Neural progenitor cell (in vitro differentiated cells): ENCODE results near the gene BAIAP3. TPM values are rescaled to one million over a fixed set of nuclear protein-coding genes. Genes with fewer than 3 reads are reported as not detected.

Source experiments
- DNase-seq: peaks from one replicate; pipeline ENCODE4 v3.0.0-alpha.2; 2016; ENCODE audit warnings: low spot score
- H2AFZ ChIP-seq: fragments of 200-600 bp; sonication (generic); replicated peaks from 2 replicates; pipeline ENCODE4 v1.6.1; 2016; ENCODE audit warnings: antibody characterized with exemption
- H3F3A ChIP-seq: fragments of 200-600 bp; sonication (generic); 2 replicates; pipeline ENCODE4 v1.6.1; 2016; ENCODE audit warnings: antibody characterized with exemption, low read depth
- H3K27ac ChIP-seq: fragments of 200-600 bp; sonication (generic); 2 replicates; pipeline ENCODE4 v1.5.1; 2016; ENCODE audit warnings: mild to moderate bottlenecking
- H3K27me3 ChIP-seq: fragments of 200-600 bp; sonication (generic); 2 replicates; pipeline ENCODE4 v1.6.1; 2016; ENCODE audit warnings: mild to moderate bottlenecking, moderate library complexity
- H3K36me3 ChIP-seq: fragments of 200-600 bp; sonication (generic); 2 replicates; pipeline ENCODE4 v1.5.1; 2016
- H3K4me1 ChIP-seq: fragments of 200-600 bp; sonication (generic); 2 replicates; pipeline ENCODE4 v1.6.1; 2016; ENCODE audit warnings: mixed run types
- H3K4me2 ChIP-seq: fragments of 200-600 bp; sonication (generic); 2 replicates; pipeline ENCODE4 v1.6.1; 2016
- H3K4me3 ChIP-seq: fragments of 200-600 bp; sonication (generic); 2 replicates; pipeline ENCODE4 v1.5.1; 2016
- H3K79me2 ChIP-seq: fragments of 200-600 bp; sonication (generic); 2 replicates; pipeline ENCODE4 v1.6.1; 2016; ENCODE audit warnings: low read depth
- H3K9ac ChIP-seq: fragments of 200-600 bp; sonication (generic); 2 replicates; pipeline ENCODE4 v1.6.1; 2016
- H3K9me3 ChIP-seq: fragments of 200-600 bp; sonication (generic); 2 replicates; pipeline ENCODE4 v1.5.1; 2016; ENCODE audit warnings: low read depth
- H4K20me1 ChIP-seq: fragments of 200-600 bp; sonication (generic); 2 replicates; pipeline ENCODE4 v1.6.1; 2016; ENCODE audit warnings: low read depth
- H3K27ac Mint-ChIP-seq: 3 replicates; pipeline ENCODE4 v1.8.0; 2021; ENCODE audit warnings: mixed read lengths
- H3K27me3 Mint-ChIP-seq: 2 replicates; pipeline ENCODE4 v1.8.0; 2022; ENCODE audit warnings: low read depth, mild to moderate bottlenecking, inconsistent platforms, moderate library complexity, mixed read lengths; ENCODE audit not compliant: insufficient read depth
- H3K36me3 Mint-ChIP-seq: 3 replicates; pipeline ENCODE4 v1.8.0; 2021; ENCODE audit warnings: mixed read lengths
- H3K4me1 Mint-ChIP-seq: 3 replicates; pipeline ENCODE4 v1.8.0; 2021; ENCODE audit warnings: mixed read lengths
- H3K4me3 Mint-ChIP-seq: 3 replicates; pipeline ENCODE4 v1.8.0; 2021; ENCODE audit warnings: mild to moderate bottlenecking, moderate library complexity, mixed read lengths
- H3K9me3 Mint-ChIP-seq: 3 replicates; pipeline ENCODE4 v1.8.0; 2020; ENCODE audit warnings: mixed read lengths
- CTCF ChIP-seq: fragments of 200-600 bp; sonication (generic); IDR thresholded peaks from 2 replicates; pipeline ENCODE4 v1.5.1; 2017; ENCODE audit warnings: antibody characterized with exemption, mild to moderate bottlenecking
- EZH2 ChIP-seq: fragments of 200-600 bp; sonication (generic); IDR thresholded peaks from 2 replicates; pipeline ENCODE4 v1.6.1; 2017; ENCODE audit warnings: antibody characterized with exemption, mild to moderate bottlenecking, moderate library complexity
- EZH2phosphoT487 ChIP-seq: fragments of 200-600 bp; sonication (generic); IDR thresholded peaks from 2 replicates; pipeline ENCODE4 v1.6.1; 2017; ENCODE audit warnings: antibody characterized with exemption
- total RNA-seq: library from RNA; depleted of rRNA; stranded (reverse); fragments of >200 nt; gene quantifications from 2 replicates; pipeline ENCODE4 v1.2.3, GENCODE V29; 2015; ENCODE audit warnings: low replicate concordance

BAIAP3 gene
- total RNA-seq, 1 donor from 2014 or later, result 0.34 TPM

- Mint-ChIP-seq H3K4me3 (no peak overlapping the region), H3K27me3 (no peaks in the 10 kb centered on the region), H3K36me3 (peaks cover 6% of the 10 kb centered on the region), H3K4me1 (no peaks in the 10 kb centered on the region), H3K9me3 (no peaks in the 10 kb centered on the region), H3K27ac (no peak overlapping the region)
- Histone ChIP-seq H3F3A (no peaks in the 10 kb centered on the region), H3K9ac (no peak overlapping the region), H3K9me3 (no peaks in the 10 kb centered on the region), H3K4me1 (no peaks in the 10 kb centered on the region), H3K36me3 (no peaks in the 10 kb centered on the region), H3K4me2 (no peak overlapping the region), H3K79me2 (no peaks in the 10 kb centered on the region), H4K20me1 (no peaks in the 10 kb centered on the region), H3K4me3 (no peak overlapping the region), H2AFZ (no peak overlapping the region), H3K27me3 (no peaks in the 10 kb centered on the region), H3K27ac (no peak overlapping the region)
- no peak for TF ChIP-seq CTCF
- TF ChIP-seq EZH2, result no peak
- TF ChIP-seq EZH2phosphoT487, result no peak
- no peak for DNase-seq
Observed at GRCh38 chr16:1390239-1390779, 56.9 kb downstream of the BAIAP3 start.

- Mint-ChIP-seq H3K4me3 (no peak overlapping the region), H3K27me3 (no peaks in the 10 kb centered on the region), H3K36me3 (peaks cover 9% of the 10 kb centered on the region), H3K27ac (no peak overlapping the region), H3K4me1 (no peaks in the 10 kb centered on the region), H3K9me3 (no peaks in the 10 kb centered on the region)
- Histone ChIP-seq H3K4me2 (no peak overlapping the region), H3K4me1 (no peaks in the 10 kb centered on the region), H3K4me3 (no peak overlapping the region), H3K79me2 (no peaks in the 10 kb centered on the region), H3K9ac (no peak overlapping the region), H3F3A (no peaks in the 10 kb centered on the region), H3K36me3 (no peaks in the 10 kb centered on the region), H3K27ac (no peak overlapping the region), H2AFZ (no peak overlapping the region), H3K27me3 (no peaks in the 10 kb centered on the region), H4K20me1 (no peaks in the 10 kb centered on the region), H3K9me3 (no peaks in the 10 kb centered on the region)
- DNase-seq, result no peak
- TF ChIP-seq CTCF, result no peak
Observed at GRCh38 chr16:1392826-1393225, 59.4 kb downstream of the BAIAP3 start.

- Histone ChIP-seq H3K4me2 (no peak overlapping the region), H3K27me3 (no peaks in the 10 kb centered on the region), H3K4me3 (no peak overlapping the region), H3K36me3 (no peaks in the 10 kb centered on the region), H3K27ac (no peak overlapping the region), H3K4me1 (no peaks in the 10 kb centered on the region), H3K79me2 (no peaks in the 10 kb centered on the region), H2AFZ (no peak overlapping the region), H3K9me3 (no peaks in the 10 kb centered on the region), H3F3A (no peaks in the 10 kb centered on the region), H3K9ac (no peak overlapping the region), H4K20me1 (no peaks in the 10 kb centered on the region)
- Mint-ChIP-seq H3K9me3 (no peaks in the 10 kb centered on the region), H3K27ac (no peak overlapping the region), H3K27me3 (no peaks in the 10 kb centered on the region), H3K4me3 (no peak overlapping the region), H3K4me1 (no peaks in the 10 kb centered on the region), H3K36me3 (peaks cover 9% of the 10 kb centered on the region)
- TF ChIP-seq EZH2phosphoT487, result no peak
- TF ChIP-seq EZH2, result no peak
- no peak for TF ChIP-seq CTCF
- DNase-seq, result no peak
Observed at GRCh38 chr16:1393613-1394176, 60.2 kb downstream of the BAIAP3 start.
